Fibroblast of skin of left biceps (primary cell): ENCODE measurements around the gene EEF1AKMT2.

Source experiments
- DNase-seq, 2 experiments: peaks; one replicate each; pipeline ENCODE4 v3.0.0-alpha.2; 2013; ENCODE audit warnings: low read depth in 2 of 2

EEF1AKMT2 gene

DNA sequence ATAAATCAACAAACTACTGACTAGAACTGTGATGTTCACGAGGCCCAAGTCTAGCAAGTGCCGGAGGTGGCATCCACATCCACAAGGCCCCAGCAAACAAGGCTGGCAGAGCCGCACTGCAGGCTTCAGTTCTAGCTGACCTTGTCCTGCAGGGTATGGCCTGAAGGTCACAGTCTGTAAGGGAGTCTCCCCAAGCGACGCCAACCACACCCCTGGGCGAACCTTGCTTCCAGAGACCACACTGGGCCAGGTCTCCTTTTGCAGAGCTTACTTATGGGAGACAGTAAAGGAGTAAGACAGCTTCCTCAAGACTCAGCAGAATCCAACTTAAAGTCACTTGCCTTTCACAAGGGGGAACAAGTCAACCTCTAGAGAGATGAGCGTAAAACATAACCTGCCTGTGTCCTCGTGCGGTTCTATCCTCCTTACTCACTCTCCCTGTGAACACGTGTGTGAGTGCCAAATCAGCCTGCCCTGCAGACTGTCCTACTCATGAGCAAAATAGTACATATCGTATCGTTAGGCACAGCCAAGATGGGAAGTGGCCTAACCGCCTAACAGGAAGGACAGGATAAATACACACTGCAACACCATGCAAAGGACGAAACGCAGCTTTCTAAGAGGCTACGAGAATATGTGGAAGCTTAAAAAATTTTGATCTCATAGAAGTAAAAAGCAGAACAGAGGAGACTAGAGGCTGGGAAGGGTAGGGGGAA is 70.2 kb downstream of the EEF1AKMT2 start:
- no peak for DNase-seq

DNA sequence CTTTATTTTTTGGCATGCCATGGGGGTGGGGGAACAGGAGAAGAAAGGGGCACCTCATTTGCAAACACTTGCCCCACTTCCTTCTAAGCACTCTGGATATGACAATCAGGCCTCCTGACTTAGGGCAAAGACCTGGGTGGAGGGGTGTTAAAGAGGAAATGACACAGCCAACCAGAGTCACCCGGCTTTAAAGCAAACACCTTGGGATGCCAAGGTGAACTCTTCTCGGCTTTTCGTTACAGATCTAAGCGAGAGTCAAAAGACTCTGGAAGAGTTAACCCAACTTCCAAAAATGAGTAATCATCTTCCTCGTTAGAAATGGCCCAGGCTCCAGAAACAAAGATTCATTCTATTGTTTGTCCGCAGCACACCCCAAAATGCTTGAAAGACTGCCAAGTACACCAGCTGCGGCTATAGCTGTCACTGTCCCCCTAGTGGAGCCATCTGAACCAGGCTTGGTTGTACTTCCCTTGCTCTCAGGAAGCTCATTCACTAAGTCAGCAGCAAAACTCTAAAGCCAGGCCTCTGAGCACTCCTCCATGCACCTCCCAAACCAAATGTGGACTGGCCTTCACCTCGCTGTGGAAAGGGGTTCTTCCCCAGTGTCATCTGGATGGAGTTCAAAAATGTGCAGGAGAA is 72.4 kb downstream of the EEF1AKMT2 start:
- no peak for DNase-seq

DNA sequence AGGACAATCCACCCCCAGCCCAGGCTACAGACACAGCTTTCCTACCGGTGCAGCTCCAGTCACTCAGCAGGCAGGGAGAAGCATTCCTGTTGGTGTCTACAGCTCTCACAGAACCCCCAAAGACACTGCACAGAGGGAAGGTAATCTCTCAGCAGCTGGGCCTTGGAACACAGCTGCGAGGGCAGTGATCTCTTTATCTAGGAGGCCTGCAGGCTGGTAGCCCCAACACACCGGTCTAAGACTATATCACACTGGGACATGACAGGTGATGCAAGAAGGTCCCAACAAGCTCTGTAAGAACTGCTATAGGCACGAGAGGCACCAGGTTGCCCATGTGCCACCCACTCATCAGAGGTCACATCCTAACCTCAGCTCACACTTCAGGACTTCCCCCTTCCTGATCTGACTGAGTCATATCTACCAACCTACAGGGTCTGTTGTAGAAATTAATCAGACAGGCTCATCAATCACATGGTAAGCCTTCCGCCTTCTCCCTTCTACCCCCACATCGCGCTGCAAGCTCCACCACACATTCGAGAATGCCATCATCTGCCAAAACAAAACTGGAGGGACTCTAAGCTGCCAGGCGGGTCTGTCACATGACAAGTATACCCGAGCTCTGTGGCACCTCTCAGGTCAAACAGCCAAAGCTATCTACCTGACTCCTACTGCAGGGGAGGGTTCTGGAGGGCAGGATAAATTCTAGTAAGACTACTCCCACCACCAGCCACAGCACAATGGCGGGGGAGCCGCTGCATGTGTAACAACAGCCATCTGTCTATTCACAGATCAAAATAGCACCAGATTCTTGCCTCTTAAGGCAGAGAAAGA is 73.6 kb downstream of the EEF1AKMT2 start:
- DNase-seq: no peak

DNA sequence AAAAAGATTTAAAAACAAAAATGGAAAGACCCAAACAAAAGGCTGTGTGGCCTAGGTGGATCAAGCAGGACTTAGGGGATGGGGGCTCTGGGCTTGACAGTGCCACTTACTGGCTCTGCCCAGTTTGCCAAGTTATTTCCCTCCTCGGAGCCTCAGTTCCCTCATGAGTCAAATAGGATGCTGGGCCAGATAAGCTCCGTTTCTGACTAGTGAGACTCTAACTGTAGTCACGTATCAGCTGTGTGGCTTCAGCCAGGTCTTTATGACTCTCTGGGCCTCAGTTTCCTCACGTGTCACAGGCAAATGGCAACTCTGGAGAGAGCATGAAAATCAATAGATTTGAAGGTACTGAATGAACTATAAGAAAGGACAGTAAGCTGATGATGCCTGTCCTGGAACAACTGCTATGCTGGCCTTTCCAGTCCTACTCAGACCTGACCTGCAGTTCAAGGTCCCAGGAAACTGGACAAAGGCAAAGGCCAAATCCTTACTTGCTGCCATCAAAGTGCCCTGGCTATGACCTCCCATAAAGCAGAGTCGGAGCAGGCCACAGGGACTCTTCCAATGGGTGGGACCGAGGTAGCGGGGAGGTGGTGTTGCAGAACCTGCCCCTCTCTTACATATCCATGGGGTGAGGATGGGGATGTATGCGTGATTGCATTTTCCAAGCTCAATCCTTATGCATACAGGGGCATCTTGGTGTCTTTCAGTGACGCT is 74.5 kb downstream of the EEF1AKMT2 start:
- DNase-seq: no peak

DNA sequence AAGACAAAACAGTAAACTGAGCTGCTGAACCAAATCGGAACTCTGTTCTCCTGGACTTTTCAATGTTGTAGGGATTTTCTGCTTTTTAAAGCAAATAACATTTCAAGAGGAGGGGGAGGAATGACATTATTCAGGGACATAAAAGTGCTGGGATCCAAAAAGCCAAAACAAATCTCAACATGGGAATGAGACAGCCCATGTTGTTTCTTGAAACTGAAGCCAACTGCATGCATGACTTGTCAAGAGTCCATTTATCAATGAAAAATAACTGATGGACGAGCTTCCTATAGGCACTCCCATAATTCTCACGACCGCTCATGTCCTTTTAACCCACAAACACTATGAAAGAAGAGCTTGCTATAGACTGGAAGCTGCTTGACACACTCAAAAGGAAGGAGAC is 75.3 kb downstream of the EEF1AKMT2 start:
- no peak for DNase-seq

DNA sequence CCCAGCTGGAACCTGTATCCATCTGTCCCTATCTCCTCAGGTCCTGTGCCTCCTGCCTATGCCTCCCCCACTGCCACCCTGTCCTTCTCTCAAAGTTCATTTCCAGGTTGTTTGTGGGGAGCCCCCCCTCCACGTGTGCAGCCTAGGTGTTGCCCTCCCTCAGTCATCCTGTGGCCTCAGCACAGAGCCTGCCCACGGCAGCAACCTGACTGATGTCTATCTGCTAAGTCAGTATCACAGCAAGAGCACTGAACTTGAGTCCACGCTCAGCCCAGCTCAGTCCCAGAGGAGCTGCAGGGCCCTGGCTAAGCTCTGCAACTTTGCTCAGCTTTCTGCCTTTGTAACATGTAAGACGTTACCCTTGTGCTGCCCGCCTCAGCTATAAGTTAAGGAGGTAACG is 76.2 kb downstream of the EEF1AKMT2 start:
- DNase-seq: no peak

DNA sequence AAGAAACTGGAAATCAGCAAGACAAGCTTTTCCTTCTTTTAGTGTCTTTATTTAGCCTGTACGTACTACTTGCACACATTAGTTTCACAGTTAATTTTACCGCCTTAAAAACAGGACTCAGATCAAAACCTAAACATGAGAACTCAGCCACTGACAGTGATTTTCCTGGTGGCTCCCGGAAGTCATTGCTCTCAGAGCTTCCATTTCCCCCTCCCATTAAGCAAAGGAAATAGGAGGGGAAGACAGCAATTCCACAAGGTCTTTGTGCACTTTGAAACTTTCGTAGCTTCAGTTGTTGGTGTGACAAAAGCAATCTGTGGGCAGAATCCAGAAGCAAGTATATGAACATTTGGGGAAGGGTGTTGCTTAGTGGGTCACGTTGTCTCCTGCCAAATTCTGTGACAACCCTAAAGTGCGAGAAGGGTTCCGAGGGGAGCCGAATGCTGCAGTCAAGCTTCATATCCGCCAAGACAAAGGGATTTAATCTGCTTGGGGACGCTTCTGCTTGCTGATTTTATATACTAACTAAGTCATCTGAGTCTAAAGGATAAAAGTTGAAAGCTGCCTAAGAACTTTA is 77.9 kb downstream of the EEF1AKMT2 start:
- no peak for DNase-seq

DNA sequence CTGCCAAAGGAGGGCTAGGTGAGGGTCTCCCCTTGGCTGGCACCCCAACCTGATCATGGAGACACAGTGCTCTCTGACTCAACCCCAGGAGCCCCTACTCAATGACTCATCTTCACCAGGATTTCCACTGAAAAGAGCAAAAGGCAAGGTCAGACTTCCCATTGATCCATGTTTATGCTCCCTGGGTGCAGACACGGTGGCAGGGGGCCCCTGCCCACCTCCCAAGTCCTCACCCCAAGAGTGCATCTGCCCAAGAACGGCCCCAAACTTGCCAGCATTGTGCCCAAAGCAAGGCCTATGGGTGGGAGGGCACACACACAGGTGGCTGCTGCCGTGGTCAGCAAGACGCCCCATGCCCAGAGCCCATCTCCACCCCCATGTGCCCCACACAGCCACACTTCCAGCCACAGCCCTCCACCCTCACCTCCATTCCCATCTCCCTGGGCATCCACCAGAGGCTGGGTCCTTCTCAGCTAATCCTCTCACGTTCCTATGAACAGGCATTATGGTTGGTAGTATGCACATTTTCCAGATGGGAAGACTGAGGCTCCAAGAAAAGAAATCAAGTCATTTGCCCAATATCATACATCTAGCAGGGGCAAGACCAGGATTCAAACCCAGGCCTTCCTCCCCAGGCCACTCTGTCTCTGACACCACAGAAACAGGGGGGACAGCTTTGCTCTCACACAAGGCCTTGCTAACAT is 78.8 kb downstream of the EEF1AKMT2 start:
- DNase-seq: no peak

DNA sequence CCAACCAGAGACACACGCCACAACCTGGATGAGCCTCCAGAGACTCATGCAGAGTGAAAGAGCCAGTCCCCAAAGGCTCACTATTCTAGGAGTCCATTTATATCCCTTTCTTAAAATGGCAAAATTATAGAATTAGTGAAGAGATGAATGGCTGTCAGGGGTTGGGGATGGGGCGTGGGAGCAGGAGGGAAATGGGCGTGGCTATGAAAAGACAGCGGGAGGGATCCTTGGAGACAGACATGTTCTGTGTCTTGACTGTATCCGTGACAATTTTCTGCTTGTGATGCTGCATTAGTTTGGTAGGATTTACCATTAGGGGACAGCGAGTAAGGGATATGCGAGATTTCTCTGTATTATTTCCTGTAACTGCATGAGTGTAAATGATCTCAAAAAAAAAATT is 80.5 kb downstream of the EEF1AKMT2 start:
- DNase-seq: no peak

DNA sequence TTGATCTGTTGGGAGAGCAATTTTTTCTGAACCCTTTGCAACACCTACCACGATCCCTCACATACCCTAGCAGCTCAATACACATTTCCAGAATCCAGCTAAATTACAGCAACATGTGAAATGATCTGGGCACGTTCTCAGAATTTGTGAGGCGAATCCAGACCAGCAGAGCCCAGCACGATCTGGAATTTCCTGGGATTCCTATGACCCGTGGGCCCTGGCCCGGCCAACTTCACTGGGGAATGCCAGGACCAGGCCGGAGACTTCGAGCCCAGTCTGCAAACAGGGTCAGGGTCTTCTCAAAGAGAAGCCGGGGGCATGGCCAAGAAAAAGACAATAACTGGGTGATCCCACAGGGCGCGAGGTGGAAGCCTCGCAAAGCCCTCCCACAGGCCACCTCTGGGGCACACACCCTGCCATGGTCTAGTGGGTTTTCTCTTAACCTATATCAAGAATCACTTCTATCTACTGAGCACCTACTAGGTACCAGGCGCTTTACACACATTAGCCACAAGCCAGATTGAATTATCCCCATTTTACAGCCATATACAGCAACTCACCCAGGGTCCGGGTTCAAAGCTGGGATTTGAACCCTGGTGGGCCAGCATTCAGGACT is 81.3 kb downstream of the EEF1AKMT2 start:
- DNase-seq: no peak

DNA sequence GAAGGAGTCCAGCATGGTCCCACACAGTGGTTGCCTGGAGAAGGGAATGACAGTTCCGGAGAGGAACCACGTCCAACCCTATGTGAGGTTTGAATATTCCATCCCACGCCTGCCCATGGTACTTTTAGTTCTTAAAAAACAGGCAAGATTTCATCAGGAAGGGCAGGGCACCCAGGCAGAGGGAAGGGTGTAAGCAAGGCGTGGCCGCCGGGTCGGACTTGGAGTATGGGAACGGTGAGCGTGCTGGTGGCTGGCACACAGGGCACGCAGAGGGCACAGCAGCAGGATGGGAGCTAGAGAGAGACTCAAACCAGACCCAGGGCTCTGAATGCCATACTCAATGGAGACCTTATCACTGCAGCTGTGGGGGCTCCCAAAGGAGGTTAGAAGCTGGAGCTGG is 81.8 kb downstream of the EEF1AKMT2 start:
- DNase-seq: no peak

DNA sequence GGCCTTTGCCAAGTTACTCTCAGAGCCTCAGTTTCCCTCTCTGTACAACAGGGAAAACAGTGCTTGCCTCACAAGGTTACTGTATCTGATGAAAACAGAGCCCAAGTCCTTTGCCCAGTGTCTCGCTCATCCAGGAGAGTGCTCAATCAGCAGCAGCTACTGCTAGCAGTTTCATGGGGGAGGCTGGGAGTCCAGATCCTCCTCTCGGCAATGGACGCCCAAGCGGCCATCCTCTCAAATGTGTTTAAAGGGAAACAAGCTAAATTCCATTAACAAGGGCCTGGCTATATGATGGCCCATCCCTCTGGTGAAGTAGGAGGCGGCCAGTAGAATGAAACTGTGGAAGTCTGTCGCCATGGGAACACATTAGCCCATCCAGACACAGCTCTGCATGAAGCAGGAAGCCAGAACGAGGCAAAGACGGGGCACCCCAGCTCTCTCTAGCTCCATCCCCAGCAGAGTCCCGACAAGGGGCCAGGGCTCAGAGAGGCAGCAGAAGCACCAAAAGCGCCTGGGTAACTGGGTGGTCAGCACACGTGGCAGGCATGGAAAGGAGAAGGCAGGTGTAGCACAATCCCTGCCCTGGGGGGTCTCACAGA is 82.7 kb downstream of the EEF1AKMT2 start:
- no peak for DNase-seq

DNA sequence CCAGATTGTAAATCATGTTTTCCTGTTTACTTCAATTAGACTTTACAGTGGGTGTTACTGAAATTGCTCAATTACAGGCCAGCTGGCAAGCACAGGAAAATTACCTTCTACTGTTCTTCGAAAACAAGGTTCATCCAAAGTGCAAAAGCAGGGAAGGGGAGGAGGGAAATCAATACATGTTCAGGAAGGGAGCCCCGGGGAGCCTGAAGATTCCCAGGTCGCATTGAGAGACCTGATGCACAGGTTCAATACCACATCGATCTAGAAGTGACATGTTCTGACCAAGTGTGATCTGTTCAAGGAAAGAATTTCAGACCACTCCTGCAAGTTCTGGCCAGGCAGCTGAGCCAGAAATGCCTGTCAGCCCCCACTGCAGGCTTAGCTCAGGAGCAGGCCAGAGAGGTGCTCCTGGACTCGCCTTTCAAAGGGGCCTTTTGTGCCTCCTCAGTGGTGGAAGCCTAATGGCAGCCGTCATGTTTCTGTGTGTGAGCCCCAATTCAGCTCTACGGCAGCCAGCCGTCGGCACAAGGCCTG is 83.4 kb downstream of the EEF1AKMT2 start:
- no peak for DNase-seq
